GM12872 (cell line): ENCODE data around the gene CD226.

Experiments used
- TF ChIP-seq, protein P1 (sequence below): IDR thresholded peaks from 3 replicates; pipeline ENCODE4 v1.5.1; 2011; ENCODE audit warnings: low read depth, mild to moderate bottlenecking, low read length, moderate library complexity; ENCODE audit not compliant: insufficient read depth

The CD226 gene

DNA sequence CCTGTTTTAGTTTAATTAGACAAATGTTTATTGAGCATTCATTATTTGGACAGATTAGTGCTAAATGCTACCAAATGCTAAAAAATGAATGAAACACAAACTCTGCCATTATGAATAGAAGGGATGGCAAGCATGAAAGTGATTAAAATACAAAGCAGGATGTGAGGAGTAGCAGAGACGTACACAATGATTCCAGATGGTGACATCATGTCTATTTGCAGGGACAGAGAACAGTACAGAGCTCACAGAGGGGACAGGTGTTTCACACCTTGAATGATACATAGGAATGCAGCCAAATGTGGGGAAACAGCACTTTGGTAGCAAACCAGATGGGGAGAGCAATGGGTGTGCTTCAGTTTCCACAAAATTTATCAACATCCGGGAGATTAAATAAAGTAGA is 76.3 kb downstream of the CD226 start:
- TF ChIP-seq, protein P1, sequence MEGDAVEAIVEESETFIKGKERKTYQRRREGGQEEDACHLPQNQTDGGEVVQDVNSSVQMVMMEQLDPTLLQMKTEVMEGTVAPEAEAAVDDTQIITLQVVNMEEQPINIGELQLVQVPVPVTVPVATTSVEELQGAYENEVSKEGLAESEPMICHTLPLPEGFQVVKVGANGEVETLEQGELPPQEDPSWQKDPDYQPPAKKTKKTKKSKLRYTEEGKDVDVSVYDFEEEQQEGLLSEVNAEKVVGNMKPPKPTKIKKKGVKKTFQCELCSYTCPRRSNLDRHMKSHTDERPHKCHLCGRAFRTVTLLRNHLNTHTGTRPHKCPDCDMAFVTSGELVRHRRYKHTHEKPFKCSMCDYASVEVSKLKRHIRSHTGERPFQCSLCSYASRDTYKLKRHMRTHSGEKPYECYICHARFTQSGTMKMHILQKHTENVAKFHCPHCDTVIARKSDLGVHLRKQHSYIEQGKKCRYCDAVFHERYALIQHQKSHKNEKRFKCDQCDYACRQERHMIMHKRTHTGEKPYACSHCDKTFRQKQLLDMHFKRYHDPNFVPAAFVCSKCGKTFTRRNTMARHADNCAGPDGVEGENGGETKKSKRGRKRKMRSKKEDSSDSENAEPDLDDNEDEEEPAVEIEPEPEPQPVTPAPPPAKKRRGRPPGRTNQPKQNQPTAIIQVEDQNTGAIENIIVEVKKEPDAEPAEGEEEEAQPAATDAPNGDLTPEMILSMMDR, result no peak

DNA sequence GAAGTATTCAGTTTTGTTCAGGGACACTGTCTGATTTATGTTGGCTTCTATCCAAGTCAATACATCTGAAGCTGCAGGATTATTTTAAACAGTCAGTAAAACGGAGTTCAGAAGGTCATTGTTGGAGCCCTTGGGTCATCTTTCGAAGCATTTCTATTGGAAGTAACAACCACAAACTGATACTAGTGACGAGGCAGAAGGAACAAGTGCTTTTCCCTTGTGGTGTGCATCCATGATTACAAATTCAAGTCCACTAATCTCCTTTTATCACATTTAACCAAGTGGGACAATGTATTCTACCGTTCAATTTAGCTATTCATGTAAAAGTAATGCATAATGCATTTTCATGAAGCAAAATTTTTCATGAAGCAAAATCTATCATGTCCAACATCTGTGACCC is 76.9 kb downstream of the CD226 start:
- TF ChIP-seq, protein P1, result no peak

DNA sequence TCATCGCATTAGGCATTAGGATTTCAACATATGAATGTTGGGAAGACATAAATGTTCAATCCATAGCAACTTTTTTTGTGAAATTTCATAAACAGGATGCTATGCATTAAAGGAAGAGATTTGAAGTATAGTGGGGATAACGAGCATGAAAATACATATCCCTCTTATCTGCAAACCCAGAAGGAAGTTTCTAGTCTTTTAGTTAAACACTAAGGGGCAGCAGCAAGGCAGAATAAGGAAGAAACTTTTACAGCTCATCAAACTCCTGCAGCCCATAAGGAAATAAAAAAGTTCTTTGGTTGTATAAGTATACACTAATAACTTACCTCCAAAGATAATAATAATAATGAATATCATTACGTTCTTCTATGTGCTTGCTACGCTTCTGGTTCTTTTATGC is 81.5 kb downstream of the CD226 start:
- TF ChIP-seq, protein P1, result no peak

DNA sequence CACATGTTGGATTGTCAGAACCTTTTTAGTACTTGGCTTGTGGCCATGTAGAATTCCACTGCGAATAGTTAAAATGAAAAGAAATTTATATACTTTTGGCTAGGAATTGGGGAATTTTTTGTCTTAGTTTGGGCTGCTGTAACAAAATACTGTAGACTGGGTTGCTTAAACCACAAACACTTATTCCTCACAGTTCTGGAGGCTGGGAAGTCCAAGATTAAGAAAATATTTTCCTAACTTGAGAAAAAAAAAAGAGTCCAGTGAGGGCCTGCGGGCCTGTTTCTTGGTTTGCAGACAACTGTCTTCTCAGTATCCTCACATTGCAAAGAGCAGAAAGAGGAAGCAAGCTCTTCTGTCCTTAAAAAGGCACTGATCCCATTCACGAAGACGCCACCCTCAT is 81.9 kb downstream of the CD226 start:
- TF ChIP-seq, protein P1, result no peak

DNA sequence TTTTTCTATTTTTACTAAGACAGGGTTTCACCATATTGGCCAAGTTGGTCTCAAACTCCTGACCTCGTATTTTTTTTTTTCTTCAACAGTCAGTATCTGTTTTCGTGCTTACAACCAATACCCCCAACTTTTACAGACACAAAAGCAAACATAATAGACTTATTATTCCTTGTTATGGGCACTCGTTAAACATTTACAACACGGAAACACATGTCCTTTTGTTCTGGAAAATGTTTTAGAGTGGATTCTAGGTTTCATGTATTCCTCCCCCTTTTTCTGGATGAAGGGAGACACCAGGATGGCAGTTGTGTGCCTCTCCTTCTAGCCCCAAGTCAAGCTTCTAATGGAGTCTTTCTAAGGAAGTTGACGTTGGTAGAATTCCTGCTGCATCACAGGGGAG is 88.8 kb downstream of the CD226 start:
- TF ChIP-seq, protein P1, result no peak

DNA sequence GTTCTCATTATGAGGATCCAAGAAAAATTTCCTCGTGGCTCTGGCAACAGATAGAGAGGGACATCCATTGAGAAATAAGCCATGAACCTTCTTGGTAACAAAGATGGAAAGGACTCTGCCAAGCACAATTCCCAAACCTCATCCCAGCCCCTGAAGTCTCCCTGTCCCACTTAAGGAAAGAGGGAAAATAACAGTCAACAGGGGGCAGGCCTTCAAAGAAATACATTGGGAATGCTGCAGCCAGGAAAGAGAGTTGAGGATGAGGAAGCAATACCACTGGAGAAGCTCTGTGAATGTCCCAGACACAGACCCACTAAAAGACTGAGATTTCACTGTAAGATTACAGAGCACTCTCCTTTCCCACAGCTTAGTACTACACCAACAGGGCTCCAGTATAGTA is 93.2 kb downstream of the CD226 start:
- TF ChIP-seq, protein P1, result no peak

DNA sequence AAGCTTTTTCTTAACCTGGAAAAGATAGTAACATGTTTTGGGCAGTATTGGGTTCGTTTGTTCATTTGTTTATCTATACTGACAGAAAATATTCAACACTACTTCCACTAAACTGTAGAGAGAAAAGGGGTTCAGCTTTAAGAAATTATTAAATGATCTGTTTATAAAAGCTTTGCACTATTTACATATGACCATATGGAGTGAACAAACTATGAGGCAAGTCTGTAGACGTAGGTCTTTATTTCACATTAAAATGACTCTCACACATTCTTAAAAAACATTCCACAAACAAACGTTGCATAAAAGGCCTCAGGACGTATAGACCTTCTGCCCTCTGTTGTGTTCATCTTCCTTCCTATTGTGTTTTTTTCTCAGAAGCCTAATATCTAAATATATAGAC is 94.6 kb downstream of the CD226 start:
- TF ChIP-seq, protein P1, result no peak
